Endothelial cell of umbilical vein (primary cell): ENCODE results near the gene PLBD1.

Experiments
- CTCF ChIP-seq, 2 donors: IDR thresholded peaks; 1 replicate in 1 of 2; 2 replicates in 1 of 2; pipeline ENCODE4 v1.5.1; 2011; ENCODE audit warnings: low read length in 2 of 2, mild to moderate bottlenecking in 2 of 2, moderate library complexity in 2 of 2, control low read depth in 1 of 2, inconsistent platforms in 1 of 2, low read depth in 1 of 2; ENCODE audit not compliant: insufficient read depth in 1 of 2; ENCODE audit errors: extremely low read depth in 1 of 2
- EZH2 ChIP-seq: IDR thresholded peaks from 2 replicates; pipeline ENCODE4 v1.6.1; 2012; ENCODE audit warnings: borderline replicate concordance, low read depth, mild to moderate bottlenecking, moderate library complexity, low read length, inconsistent platforms; ENCODE audit not compliant: severe bottlenecking
- MYC ChIP-seq: IDR thresholded peaks from one replicate; pipeline ENCODE4 v1.6.1; 2011; ENCODE audit warnings: mild to moderate bottlenecking, low read depth, low read length

GRCh38 chr12:14591719-14592118, 24.0 kb upstream of the PLBD1 start:
- TF ChIP-seq CTCF (IDR thresholded peaks at IDR 0.05; ENCODE audit: extremely low read depth in 1 of 2, insufficient read depth in 1 of 2, low read depth in 1 of 2, low read length in 2 of 2): no peak
- no peak for TF ChIP-seq MYC
- TF ChIP-seq EZH2: no peak
